Aorta (tissue), 5 donors: ENCODE measurements around the gene NFIA. TPM values are rescaled to one million over a fixed set of nuclear protein-coding genes. Genes with fewer than 3 reads are reported as not detected.

Experiments used
- ATAC-seq: fragments of 200-7000 bp; cut with Tn5 transposase; one replicate; pipeline ENCODE4 v1.9.1; 2022; ENCODE audit warnings: moderate library complexity; ENCODE audit not compliant: low FRiP score
- DNase-seq, 2 donors: peaks; one replicate each; pipeline ENCODE4 v3.0.0-alpha.2; 2020
- H3K27ac ChIP-seq, 2 donors: one replicate each; pipeline ENCODE4 v1.5.1; 2013; ENCODE audit warnings: low read length in 2 of 2, mild to moderate bottlenecking in 2 of 2, moderate library complexity in 2 of 2, control low read depth in 1 of 2, inconsistent platforms in 1 of 2, low read depth in 1 of 2
- H3K27me3 ChIP-seq, 2 donors: one replicate each; pipeline ENCODE4 v1.6.1; 2013; ENCODE audit warnings: control low read depth in 1 of 2, low read length in 1 of 2, mild to moderate bottlenecking in 1 of 2, moderate library complexity in 1 of 2; ENCODE audit not compliant: insufficient read depth in 2 of 2, control insufficient read depth in 1 of 2
- H3K36me3 ChIP-seq, 2 donors: one replicate each; pipeline ENCODE4 v1.6.1; 2013; ENCODE audit warnings: control low read depth in 1 of 2, low read length in 1 of 2, mild to moderate bottlenecking in 1 of 2; ENCODE audit not compliant: insufficient read depth in 2 of 2, control insufficient read depth in 1 of 2
- H3K4me1 ChIP-seq, 2 donors: one replicate each; pipeline ENCODE4 v1.6.1; 2013; ENCODE audit warnings: low read length in 2 of 2, control low read depth in 1 of 2, mild to moderate bottlenecking in 1 of 2, moderate library complexity in 1 of 2; ENCODE audit not compliant: insufficient read depth in 2 of 2, control insufficient read depth in 1 of 2
- H3K4me3 ChIP-seq, 2 donors: one replicate each; pipeline ENCODE4 v1.5.1; 2013; ENCODE audit warnings: low read length in 2 of 2, control low read depth in 1 of 2, mild to moderate bottlenecking in 1 of 2
- H3K9me3 ChIP-seq: one replicate; pipeline ENCODE4 v1.6.1; 2013; ENCODE audit warnings: mild to moderate bottlenecking, low read length; ENCODE audit not compliant: control insufficient read depth
- WGBS, 2 donors: extraction: QIAGEN DNeasy Blood & Tissue Kit; methylation state at CpG; one replicate each; pipeline ENCODE4 v1.1.7; 2013; 5-methylcytosine and 5-hydroxymethylcytosine counted together
- intact Hi-C, 2 donors: fragments of 100-400 bp; cut with DNase I; formaldehyde crosslinking; loops; one replicate each; pipeline versions ENCODE4 v1.14.2 to v1.15.0; 2022
- polyA plus RNA-seq, 2 donors: library from polyadenylated mRNA; stranded (reverse); fragments of 200-250 nt; gene quantifications; one replicate each; pipeline ENCODE4 v1.2.3, GENCODE V29; 2013
- total RNA-seq, 2 donors: library from RNA; stranded (reverse); fragmentation: NEBNext Ultra II Directional; extraction: Animal tissue kit (Norgen Biotek cat#: 25700); gene quantifications; one replicate each; pipeline ENCODE4 v1.2.1, GENCODE V29; 2021
- donor health status: healthy with polysubstance abuse.
- donor health status: Bipolar disorder and iron deficiency.
- donor health status: DM: no; HTN: no; CAD: no.
- donor health status: DM: no; HTN: no; CAD: no.
- donor health status: DM: yes; HTN: yes; CAD: no.

The NFIA gene
- total and polyA plus RNA-seq, 4 donors, result 15.3 to 221 (median 82.4) TPM

GRCh38 chr1:61315011-61315410 is 232.7 kb downstream of the NFIA start:
- no peaks in the 10 kb centered on the region for H3K9me3 ChIP-seq
- no peak for ATAC-seq
- intact Hi-C loops, result no loop called here
- DNase-seq, result no peak
- peaks cover 0 to 2% of the 10 kb centered on the region in 2 donors for H3K36me3 ChIP-seq
- H3K27me3 ChIP-seq, result no peaks in the 10 kb centered on the region
- H3K27ac ChIP-seq, result no peak overlapping the region
- peaks cover 0 to 12% of the 10 kb centered on the region in 2 donors for H3K4me1 ChIP-seq
- no peak overlapping the region for H3K4me3 ChIP-seq
- WGBS, 2 donors, result 79 to 85% methylated on average over 4 of the region's 4 CpGs

- Histone ChIP-seq H3K4me3 (no peak overlapping the region), H3K36me3 (no peaks in the 10 kb centered on the region), H3K9me3 (no peaks in the 10 kb centered on the region), H3K4me1 (peaks cover 0 to 12% of the 10 kb centered on the region in 2 donors), H3K27ac (peak overlapping the region in 1 of 2 donors; percentile 48), H3K27me3 (no peaks in the 10 kb centered on the region)
- intact Hi-C loops, result no loop called here
- no peak for ATAC-seq
- WGBS, 2 donors, result 84 to 85% methylated on average over 7 of the region's 7 CpGs
- no peak for DNase-seq
These were observed 234.1 kb downstream of the NFIA start for GRCh38 chr1:61316493-61316892.

- no peaks in the 10 kb centered on the region for H3K9me3 ChIP-seq
- ATAC-seq, result peak; percentile 80
- peaks cover 1 to 12% of the 10 kb centered on the region in 2 donors for H3K4me1 ChIP-seq
- intact Hi-C loops, result no loop called here
- H3K27me3 ChIP-seq, result no peaks in the 10 kb centered on the region
- 10 to 15% methylated on average over 8 of the region's 8 CpGs for WGBS, 2 donors
- H3K27ac ChIP-seq, result peak overlapping the region; percentile 67 to 87
- no peak for DNase-seq
- peak overlapping the region in 1 of 2 donors; percentile 64 for H3K4me3 ChIP-seq
- H3K36me3 ChIP-seq, result no peaks in the 10 kb centered on the region
These were observed 236.2 kb downstream of the NFIA start for GRCh38 chr1:61318319-61319125.

GRCh38 chr1:61320575-61320974 is 238.2 kb downstream of the NFIA start:
- ATAC-seq, result no peak
- no peak for DNase-seq
- Histone ChIP-seq H3K27me3 (no peaks in the 10 kb centered on the region), H3K36me3 (no peaks in the 10 kb centered on the region), H3K9me3 (no peaks in the 10 kb centered on the region), H3K27ac (no peak overlapping the region), H3K4me3 (no peak overlapping the region), H3K4me1 (peaks cover 1 to 20% of the 10 kb centered on the region in 2 donors)
- intact Hi-C loops, result no loop called here
- WGBS, 2 donors, result 78 to 81% methylated on average over 2 of the region's 2 CpGs

- H3K27ac ChIP-seq, result peak overlapping the region in 1 of 2 donors; percentile 36
- H3K36me3 ChIP-seq, result no peaks in the 10 kb centered on the region
- WGBS, 2 donors, result 90 to 93% methylated on average over 7 of the region's 7 CpGs
- H3K27me3 ChIP-seq, result no peaks in the 10 kb centered on the region
- DNase-seq (no peak), ATAC-seq (no peak)
- intact Hi-C loops, result no loop called here
- peaks cover 3 to 22% of the 10 kb centered on the region in 2 donors for H3K4me1 ChIP-seq
- H3K4me3 ChIP-seq, result no peak overlapping the region
- no peaks in the 10 kb centered on the region for H3K9me3 ChIP-seq
These were observed 239.8 kb downstream of the NFIA start for GRCh38 chr1:61322008-61322744.

- H3K9me3 ChIP-seq, result no peaks in the 10 kb centered on the region
- intact Hi-C loops, result no loop called here
- H3K27me3 ChIP-seq, result no peaks in the 10 kb centered on the region
- ATAC-seq (no peak), DNase-seq (no peak)
- no peak overlapping the region for H3K27ac ChIP-seq
- no peak overlapping the region for H3K4me3 ChIP-seq
- peaks cover 3 to 22% of the 10 kb centered on the region in 2 donors for H3K4me1 ChIP-seq
- no peaks in the 10 kb centered on the region for H3K36me3 ChIP-seq
These were observed 240.4 kb downstream of the NFIA start for GRCh38 chr1:61322769-61323168.

- peaks cover 3 to 19% of the 10 kb centered on the region in 2 donors for H3K4me1 ChIP-seq
- no peaks in the 10 kb centered on the region for H3K36me3 ChIP-seq
- no peaks in the 10 kb centered on the region for H3K9me3 ChIP-seq
- no peaks in the 10 kb centered on the region for H3K27me3 ChIP-seq
- DNase-seq, result no peak
- H3K4me3 ChIP-seq, result no peak overlapping the region
- 57 to 62% methylated on average over 6 of the region's 6 CpGs for WGBS, 2 donors
- ATAC-seq, result no peak
- intact Hi-C loops, result no loop called here
- H3K27ac ChIP-seq, result peak overlapping the region in 1 of 2 donors; percentile 29
These were observed 241.4 kb downstream of the NFIA start for GRCh38 chr1:61323681-61324328.

- intact Hi-C loops, result no loop called here
- H3K27me3 ChIP-seq, result no peaks in the 10 kb centered on the region
- ATAC-seq, result no peak
- peak overlapping the region; percentile 28 to 57 for H3K27ac ChIP-seq
- no peak for DNase-seq
- peaks cover 3 to 15% of the 10 kb centered on the region in 2 donors for H3K4me1 ChIP-seq
- no peaks in the 10 kb centered on the region for H3K9me3 ChIP-seq
- no peak overlapping the region for H3K4me3 ChIP-seq
- 50 to 52% methylated on average over 2 of the region's 2 CpGs for WGBS, 2 donors
- H3K36me3 ChIP-seq, result no peaks in the 10 kb centered on the region
These were observed 244.4 kb downstream of the NFIA start for GRCh38 chr1:61326713-61327112.
